IPS-NIHi11 (cell line): ENCODE data around the gene ANGEL2.
A peak's percentile ranks its signal among the peaks of the same experiment; 100 is the strongest.

Experiments
- DNase-seq: peaks from one replicate; pipeline ENCODE4 v3.0.0; 2012; ENCODE audit warnings: mixed read lengths, low spot score

Gene ANGEL2

GRCh38 chr1:212951126-212951946 lies 64.3 kb downstream of the ANGEL2 start:
- peak; percentile 49 for DNase-seq

- peak; percentile 98 for DNase-seq
Observed at GRCh38 chr1:212950243-212951125, 65.2 kb downstream of the ANGEL2 start, which contains the start of gene VASH2. Gene VASH2 (plus strand): TSS chr1:212950541. CDS start chr1:212951543, 1,002 bp downstream.

GRCh38 chr1:212949771-212950170 lies 65.9 kb downstream of the ANGEL2 start:
- no peak for DNase-seq

GRCh38 chr1:212946872-212947271 lies 68.8 kb downstream of the ANGEL2 start:
- DNase-seq: no peak

GRCh38 chr1:212945463-212946160 lies 70.1 kb downstream of the ANGEL2 start:
- no peak for DNase-seq

GRCh38 chr1:212945056-212945455 lies 70.6 kb downstream of the ANGEL2 start:
- no peak for DNase-seq

GRCh38 chr1:212944229-212944901 lies 71.3 kb downstream of the ANGEL2 start:
- no peak for DNase-seq

GRCh38 chr1:212943393-212943710 lies 72.3 kb downstream of the ANGEL2 start:
- no peak for DNase-seq

- no peak for DNase-seq
Observed at GRCh38 chr1:212942679-212943392, 72.8 kb downstream of the ANGEL2 start.
